HTERT RPE-1 (cell line): ENCODE results near the gene RPL9.
"Not testable (repeated sequence)": the region's sequence is repeated elsewhere in the genome, so short reads cannot be mapped to it uniquely, and the experiment has no call there.

Experiments
- in situ Hi-C: fragments of 300-500 bp; cut with MboI; formaldehyde crosslinking; loops from 4 replicates; pipeline ENCODE4 v1.14.3; 2020; ENCODE audit warnings: low sequenced_read_pairs

Gene RPL9

DNA sequence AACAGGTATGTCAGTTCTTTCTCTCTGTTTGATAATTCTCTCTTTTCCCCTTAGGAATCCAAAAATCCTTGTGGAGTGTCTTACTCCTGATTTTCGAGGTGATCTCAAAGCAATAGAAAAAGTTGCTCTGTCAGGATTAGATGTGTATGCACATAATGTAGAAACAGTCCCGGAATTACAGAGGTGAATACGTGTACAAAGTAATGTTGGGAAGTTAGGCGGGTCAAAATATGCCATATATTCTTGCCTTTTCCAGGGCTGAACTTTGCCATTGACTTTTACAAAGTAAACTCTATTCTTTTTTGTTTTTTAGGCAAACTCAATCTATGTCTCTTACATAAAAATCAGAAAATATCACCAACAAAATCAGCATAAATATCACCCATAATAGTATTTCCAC, 8.7 kb upstream of the RPL9 start:
- in situ Hi-C loops = no loop called here

DNA sequence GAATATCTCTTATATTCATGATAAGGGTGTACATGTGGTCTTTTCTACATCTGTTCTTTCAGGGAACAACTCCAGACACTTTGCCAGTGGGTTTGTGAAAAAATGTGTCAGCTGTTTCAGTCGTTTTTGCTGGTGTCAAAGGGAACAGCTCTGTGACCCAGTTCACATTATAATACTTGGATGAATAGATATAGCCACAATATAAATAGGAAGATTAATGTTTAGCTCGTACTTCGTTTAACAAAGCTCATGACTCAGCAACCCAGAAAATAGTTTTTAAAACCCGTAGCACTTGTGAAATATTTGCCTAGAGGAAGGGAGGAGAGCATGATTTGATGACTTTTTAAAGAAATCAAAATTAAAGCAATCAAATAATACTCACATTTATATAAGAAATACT, 8.0 kb upstream of the RPL9 start:
- in situ Hi-C loops = no loop called here

DNA sequence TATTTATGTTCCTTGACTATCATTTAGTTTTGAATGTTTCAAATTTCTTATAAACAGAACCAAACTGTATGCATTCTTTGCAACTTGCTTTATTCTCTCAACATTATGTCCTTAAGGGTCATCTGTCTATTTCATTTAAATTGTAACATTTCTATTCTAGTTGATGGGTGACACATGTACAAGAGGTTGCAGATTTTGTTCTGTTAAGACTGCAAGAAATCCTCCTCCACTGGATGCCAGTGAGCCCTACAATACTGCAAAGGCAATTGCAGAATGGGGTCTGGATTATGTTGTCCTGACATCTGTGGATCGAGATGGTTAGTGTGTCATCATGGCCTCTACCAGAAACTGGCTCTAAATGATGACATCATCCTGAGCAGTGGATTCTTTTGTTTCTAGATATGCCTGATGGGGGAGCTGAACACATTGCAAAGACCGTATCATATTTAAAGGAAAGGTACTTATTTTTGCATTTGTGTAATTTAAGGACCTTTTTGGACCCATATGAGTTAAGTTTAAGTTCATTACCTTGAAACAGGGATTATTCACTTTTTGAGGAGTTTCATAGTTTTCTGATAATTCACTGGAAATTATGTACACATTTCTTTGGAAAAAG, 6.3 kb upstream of the RPL9 start:
- in situ Hi-C loops = no loop called here

DNA sequence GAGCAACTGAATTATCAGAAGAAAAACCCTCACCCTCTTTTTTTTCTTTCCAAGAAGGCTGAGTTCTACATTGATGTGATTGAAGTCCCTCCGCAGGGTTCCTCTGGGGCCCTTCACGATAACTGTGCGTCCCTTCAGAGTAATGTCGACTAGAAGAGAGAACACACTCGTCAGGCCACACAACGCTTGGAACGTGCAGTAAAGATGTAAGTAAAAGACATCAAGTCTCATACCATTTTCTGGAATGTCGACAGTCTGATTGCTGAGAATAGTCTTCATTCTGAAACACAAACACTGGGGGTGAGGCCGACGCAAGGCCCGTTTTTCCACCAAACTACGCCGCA, 589 bp downstream of the RPL9 start:
- in situ Hi-C loops = not testable (repeated sequence)

DNA sequence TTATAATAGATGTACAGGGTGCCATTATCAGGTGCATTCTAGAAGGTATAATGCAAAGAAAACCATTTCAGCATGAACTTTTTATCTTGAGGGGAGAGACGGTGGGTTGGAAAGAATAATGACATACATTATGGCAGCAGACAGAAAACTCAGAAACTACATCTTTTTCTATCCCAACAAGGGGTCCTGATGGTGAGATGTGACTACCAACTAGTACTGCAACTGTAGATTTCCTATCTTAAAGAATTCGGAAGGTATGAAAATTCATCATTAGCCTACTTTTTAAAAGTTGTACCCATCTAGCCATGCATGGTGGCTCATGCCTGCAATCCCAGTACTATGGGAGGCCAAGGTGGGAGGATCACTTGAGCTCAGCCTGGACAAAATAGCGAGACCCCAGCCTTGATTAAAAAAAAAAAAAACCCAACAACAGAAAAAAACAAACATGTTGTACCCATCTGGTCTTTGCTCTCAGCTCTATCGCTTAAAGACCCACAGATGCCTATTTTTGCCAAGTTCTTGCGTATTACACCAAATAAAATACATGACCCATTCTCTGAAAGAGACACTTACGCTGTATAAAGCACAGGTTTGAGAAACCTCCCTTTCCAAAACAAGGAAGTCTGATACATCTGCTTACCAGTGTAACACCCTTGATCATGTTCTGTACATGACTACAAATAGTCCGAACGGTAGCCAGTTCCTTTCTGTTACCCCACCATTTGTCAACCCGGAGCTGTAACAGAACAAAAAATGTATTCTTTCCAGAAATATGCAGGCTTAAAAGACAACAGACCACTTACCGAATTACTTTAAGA, 1.6 kb downstream of the RPL9 start:
- in situ Hi-C loops = no loop called here

DNA sequence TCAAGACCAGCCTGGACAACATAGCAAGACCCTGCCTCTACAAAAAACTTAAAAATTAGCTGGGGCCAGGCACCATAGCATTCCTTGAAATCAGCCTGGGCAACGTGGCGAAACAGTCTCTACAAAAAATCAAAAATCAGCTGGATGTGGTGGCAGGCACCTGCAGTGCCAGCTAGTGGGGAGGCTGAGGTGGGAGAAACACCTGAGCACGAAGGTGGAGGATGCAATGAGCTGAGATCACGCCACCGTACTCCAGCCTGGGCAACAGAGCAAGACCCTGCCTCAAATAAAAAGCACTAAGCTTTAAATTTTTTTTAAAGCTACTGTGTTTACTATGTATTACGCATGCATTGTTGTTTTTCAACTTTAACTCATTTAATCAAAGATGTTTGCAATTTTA, 3.2 kb downstream of the RPL9 start:
- in situ Hi-C loops = no loop called here

DNA sequence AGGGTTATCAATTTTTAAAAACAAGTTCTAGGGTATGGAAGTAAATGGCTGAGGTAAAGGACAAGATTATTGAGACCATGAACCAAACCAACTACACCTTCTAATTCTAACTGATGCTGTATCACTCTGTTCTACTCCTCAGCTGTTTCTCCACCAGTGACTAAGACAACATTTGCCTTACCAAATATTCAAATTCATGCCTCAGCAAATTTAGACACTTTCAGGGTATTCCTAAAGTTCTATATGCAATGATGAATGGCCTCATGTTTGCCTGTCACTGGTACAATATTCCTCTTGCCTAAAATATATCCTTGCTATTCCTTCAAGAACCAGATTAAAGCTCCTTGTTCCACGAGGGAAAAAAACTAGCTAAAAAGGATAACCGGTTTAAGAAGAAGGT, 5.0 kb downstream of the RPL9 start:
- in situ Hi-C loops = no loop called here

DNA sequence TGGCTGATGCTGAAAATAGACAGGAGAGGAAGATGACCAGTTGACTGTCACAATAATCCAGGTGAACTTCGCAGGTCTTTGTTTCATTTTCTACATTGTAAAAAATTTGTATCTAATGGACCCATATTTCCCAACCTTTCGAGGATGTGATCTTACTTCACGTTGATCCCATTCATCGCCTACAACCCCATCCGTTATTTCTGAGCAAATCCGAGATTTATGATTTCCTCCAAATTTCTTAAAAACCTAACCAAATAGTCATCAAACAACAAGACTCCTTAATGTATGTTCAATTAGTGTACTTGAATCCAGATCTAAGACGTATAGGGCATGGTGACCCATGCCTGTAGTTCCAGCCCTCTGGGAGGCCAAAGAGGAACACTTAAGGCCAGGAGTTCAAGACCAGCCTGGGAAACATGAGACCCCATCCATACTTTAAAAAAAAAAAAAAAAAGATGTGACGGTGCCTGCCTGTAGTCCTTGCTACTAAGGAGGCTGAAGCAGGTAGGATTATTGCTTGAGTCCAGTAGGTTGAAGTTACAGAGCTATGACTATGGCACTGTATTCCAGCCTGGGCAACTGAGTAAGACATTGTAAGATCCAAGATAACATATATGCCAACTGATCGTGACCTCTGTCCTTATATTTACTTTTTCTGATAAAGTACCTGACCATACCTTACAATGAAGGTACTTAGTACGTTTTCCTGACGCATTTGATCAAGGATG, 5.7 kb downstream of the RPL9 start:
- in situ Hi-C loops = no loop called here

DNA sequence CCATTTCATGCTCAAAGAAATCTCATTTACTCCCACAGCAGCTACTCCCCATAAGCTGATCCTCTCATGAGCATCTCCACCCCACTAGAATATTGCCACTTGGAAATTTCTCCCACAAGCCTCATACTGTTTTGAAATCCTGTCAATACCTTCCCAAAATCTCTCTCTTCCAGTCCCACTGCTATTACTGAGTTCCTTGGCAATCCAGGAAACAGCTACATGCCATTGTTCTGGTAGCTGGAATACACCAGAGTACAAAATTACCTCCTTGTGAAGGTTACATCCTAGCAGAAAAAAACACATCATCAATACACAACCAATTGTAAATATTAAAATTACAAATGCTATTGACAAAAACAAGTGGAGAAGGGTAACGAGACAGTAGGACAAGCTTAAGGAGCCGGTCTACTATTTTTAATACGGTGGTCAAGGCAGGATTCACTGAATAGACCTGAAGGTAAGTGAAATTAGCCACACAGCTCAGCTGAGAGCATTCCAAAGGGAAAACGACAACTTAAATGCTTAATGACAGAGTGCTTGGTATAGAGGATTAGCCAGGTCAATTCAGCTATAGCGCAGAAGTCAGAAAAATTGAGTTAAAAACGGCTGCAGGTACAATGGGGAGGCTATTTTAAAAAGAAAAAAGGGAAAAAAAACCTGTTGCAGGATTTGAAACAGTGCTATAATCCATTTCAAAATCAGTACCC, 6.4 kb downstream of the RPL9 start:
- in situ Hi-C loops = no loop called here

DNA sequence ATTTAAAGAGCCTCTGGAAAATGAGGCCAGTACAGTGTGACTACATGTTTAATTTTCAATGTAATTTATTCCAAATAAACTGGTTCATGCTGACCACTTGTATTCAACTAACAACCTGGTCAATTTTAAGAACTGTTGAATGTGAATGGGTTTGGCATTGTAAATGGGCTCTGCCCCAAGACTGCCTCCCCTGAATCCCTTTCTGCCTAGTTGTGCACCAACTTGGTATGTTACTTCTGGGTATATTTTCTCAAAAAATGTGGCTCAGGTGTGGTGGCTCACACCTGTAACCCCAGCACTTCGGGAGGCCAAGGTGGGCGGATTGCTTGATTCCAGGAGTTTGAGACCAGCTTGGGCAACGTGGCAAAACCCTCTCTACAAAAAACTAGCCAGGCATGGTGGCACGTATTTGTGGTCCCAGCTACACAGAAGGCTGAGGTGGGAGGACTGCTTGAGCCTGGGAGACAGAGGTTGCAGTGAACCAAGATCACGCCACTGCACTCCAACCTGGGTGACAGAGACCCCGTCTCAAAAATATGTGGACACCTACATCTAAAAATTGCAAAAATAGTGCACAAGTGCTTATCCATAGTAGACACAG, 7.2 kb downstream of the RPL9 start:
- in situ Hi-C loops = no loop called here

DNA sequence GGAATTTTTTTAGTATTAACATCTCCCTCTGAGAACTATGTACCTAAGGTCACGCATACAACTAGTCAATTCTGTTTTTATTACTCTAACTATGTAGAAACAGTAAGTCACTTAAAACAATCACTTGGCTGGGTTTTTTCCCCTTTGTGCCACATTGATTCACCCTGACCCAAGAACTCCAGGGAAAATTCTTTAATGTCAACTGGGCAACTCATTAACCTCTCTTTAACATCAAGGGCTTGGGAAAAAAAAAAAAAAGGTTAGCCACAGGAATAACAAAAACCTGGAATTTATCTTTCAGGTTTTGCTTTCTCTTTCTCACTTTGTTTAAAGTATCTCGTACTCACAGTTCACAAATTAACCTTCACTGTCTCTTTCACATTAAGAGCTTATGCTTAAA, 8.1 kb downstream of the RPL9 start:
- in situ Hi-C loops = no loop called here

DNA sequence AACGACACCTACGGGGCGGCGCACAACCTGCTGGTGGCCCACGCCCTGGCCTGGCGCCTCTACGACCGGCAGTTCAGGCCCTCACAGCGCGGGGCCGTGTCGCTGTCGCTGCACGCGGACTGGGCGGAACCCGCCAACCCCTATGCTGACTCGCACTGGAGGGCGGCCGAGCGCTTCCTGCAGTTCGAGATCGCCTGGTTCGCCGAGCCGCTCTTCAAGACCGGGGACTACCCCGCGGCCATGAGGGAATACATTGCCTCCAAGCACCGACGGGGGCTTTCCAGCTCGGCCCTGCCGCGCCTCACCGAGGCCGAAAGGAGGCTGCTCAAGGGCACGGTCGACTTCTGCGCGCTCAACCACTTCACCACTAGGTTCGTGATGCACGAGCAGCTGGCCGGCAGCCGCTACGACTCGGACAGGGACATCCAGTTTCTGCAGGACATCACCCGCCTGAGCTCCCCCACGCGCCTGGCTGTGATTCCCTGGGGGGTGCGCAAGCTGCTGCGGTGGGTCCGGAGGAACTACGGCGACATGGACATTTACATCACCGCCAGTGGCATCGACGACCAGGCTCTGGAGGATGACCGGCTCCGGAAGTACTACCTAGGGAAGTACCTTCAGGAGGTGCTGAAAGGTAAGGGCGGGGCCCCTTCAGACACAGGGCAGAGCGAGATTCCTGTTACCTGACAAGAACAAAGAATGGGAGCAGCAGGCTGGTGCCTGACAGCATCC, 11.7 kb downstream of the RPL9 start:
- in situ Hi-C loops = no loop called here

DNA sequence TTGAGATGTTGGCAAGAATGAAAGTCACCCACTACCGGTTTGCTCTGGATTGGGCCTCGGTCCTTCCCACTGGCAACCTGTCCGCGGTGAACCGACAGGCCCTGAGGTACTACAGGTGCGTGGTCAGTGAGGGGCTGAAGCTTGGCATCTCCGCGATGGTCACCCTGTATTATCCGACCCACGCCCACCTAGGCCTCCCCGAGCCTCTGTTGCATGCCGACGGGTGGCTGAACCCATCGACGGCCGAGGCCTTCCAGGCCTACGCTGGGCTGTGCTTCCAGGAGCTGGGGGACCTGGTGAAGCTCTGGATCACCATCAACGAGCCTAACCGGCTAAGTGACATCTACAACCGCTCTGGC, 12.3 kb downstream of the RPL9 start:
- in situ Hi-C loops = no loop called here

DNA sequence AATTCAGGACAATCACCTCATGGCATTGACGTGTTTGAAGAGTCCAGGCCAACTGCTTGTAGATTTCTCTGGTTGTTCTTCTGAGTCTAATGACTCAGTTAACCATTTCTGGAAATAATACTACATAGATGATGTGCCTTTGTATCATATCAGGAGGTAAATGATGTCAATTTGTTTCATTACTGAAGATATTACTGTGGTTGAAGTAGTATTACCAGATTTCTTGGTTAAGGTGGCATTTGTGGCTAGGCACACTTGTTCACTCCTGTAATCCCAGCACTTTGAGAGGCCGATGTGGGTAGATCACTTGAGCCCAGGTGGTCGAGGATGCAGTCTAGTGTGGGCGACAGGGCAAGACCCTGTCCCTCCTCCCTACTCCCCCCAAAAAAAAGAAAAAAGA, 15.7 kb downstream of the RPL9 start:
- in situ Hi-C loops = no loop called here

DNA sequence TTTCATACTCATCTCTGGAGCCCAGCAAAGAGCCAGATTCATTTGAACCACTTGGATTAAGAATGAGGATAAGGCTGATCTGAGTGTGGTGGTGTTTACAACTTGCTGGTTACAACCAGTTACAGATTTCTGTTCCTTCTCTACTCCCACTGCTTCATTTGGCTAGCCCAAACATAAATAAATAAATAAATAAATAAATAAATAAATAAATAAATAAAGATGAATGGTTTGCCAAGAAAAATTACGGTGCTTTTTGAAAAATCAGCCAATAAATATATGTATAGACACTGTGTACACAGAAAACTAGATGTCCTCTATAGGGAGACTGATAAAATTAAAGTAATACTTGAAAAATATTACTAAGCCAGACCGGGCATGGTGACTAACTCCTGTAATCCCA, 17.1 kb downstream of the RPL9 start:
- in situ Hi-C loops = no loop called here

DNA sequence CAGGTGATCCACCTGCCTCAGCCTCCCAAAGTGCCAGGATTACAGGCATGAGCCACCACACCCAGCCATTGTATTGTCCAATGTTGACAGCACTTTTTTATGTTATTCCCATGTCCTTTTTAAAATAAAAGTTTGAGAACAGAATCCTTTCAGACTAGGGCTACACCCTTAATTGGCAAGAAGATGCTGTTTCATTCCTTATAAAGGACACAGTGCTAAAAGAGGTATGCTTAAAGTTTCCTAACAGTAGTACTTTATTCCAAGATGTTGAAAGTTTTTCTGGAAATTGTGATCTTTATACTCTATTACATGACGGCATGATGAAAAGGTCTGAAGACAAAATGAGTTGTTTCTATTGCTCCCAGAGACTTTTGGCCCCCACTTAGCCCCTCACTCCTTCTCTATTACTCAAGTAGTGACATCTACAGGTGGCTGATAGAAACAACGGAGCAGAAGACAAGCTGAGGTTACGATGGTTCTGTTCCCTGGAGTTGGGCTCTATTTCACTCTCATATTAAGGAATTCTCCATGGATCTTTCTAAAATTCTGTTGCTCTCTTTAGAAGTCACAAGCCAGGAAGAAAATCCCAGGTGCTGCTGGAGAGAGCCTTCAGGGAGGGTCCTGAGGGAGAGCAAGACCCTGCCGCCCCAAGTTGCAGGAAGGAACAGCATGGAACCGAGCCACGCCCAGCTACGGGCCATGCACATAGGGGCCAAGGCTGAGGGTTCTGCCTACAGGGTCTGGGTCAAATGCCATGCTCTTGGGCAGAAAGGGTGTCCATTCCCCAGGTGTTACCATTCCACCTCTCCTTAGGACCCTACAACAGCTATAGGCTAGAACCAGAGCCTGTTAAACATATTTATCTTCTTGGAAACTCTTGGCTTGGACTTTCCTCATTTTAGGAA, 22.8 kb downstream of the RPL9 start:
- in situ Hi-C loops = no loop called here

DNA sequence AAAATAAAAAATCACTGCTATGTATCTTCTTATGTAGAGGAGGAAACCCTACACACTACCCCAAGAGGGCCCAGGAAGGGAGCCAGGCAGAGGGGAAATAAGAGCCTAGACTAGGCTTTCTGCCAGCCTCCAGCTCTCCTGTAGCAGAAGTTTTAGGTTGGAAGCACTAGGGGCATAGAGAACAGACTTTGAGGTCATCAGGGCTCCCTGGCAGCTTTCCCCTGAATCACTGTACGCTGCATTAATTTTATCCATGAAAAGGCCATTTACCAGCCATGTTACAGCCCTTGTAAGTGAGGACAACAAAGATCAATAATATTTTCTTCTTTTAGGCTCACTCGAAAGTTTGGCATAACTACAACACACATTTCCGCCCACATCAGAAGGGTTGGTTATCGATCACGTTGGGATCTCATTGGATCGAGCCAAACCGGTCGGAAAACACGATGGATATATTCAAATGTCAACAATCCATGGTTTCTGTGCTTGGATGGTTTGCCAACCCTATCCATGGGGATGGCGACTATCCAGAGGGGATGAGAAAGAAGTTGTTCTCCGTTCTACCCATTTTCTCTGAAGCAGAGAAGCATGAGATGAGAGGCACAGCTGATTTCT, 24.7 kb downstream of the RPL9 start:
- in situ Hi-C loops = no loop called here

DNA sequence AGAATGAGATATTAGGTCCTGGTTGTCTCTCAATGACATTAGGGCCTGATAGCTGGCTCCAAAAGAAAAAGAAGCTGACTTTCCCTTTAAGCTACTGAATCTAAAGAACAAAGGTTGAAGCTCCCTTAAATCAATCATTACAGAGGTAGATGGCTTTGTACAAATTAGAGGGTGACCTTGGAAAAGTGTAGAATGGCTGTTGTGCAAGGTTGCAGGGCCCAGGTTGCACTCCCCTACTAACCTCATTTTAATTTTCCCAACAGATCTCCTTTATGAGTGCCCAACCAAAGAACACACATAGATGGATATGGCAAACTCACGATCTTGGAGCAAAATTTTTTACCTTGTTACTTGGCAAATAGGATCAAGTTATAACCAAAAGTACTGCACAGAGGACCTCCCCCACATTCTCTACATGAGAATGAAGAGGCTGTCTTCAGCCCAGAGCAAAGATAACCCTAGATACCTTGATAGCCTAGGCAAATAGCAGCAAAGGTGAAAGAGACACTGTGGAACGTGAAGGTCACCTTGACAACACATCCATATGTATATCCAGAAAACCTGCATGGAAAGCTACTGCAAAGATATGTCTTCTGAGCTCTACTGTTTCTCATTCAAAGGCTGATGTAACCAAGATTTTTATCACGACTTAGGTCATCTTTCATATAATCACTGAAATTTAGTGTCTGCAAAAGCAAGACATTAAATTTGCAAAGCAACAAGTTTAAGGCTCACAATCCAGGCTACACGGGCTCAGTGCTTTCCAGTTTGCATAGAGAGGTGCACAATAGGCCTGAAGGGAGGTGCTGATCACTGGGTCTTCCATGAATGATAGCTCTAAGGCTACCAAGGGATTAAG, 29.0 kb downstream of the RPL9 start:
- in situ Hi-C loops = no loop called here
